Endothelial cell of umbilical vein (primary cell): ENCODE data around the gene DYNC1LI1. TPM values are rescaled to one million over a fixed set of nuclear protein-coding genes. Genes with fewer than 3 reads are reported as not detected.

Experiments
- BruUV-seq: library from RNA; stranded (reverse); fragments of 400-500 nt; replicated peaks from 2 replicates; lab custom pipeline; 2021; lab: Mats Ljungman, UMichigan
- CTCF ChIA-PET: fragments of 300-600, 350-600 bp; sonication (Branson Sonifier 250); formaldehyde crosslinking; loops from one replicate; lab custom pipeline; 2021; ENCODE audit warnings: antibody characterized with exemption, inconsistent platforms; lab: Charles Lee
- POLR2A ChIA-PET: fragments of 300-600, 350-600 bp; sonication (Branson Sonifier 250); formaldehyde crosslinking; loops from one replicate; lab custom pipeline; 2021; ENCODE audit warnings: antibody characterized with exemption, inconsistent platforms; lab: Charles Lee
- DNase-seq: peaks from one replicate; pipeline ENCODE4 v3.0.0-alpha.2; 2011; ENCODE audit warnings: low read depth, low spot score
- FAIRE-seq: peaks from 2 replicates; lab custom pipeline; 2011; peaks lifted over from hg19 to GRCh38; lab: Jason Lieb, UNC
- H2AFZ ChIP-seq: 2 replicates; pipeline ENCODE4 v1.6.0; 2012; ENCODE audit warnings: low read depth, low read length, control low read depth, inconsistent platforms
- H3K27ac ChIP-seq: 2 replicates; pipeline ENCODE4 v1.5.1; 2011; ENCODE audit warnings: low read depth, mild to moderate bottlenecking, control low read depth, low read length, moderate library complexity; ENCODE audit not compliant: insufficient read depth
- H3K27me3 ChIP-seq, 2 experiments: 2 replicates each; pipeline versions ENCODE4 v1.6.0 to v1.6.1; 2011; ENCODE audit warnings: low read length in 2 of 2, mixed read lengths in 1 of 2; ENCODE audit not compliant: control insufficient read depth in 2 of 2, insufficient read depth in 2 of 2
- H3K36me3 ChIP-seq, 2 experiments: 2 replicates in 1 of 2; 3 replicates in 1 of 2; pipeline ENCODE4 v1.5.1; 2011; ENCODE audit warnings: low read length in 2 of 2, mild to moderate bottlenecking in 1 of 2, moderate library complexity in 1 of 2; ENCODE audit not compliant: control insufficient read depth in 2 of 2, insufficient read depth in 2 of 2; ENCODE audit errors: extremely low read depth in 1 of 2
- H3K4me1 ChIP-seq: 3 replicates; pipeline ENCODE4 v1.5.1; 2011; ENCODE audit warnings: mild to moderate bottlenecking, low read length; ENCODE audit not compliant: control insufficient read depth, insufficient read depth; ENCODE audit errors: extremely low read depth
- H3K4me2 ChIP-seq: 2 replicates; pipeline ENCODE4 v1.6.1; 2011; ENCODE audit warnings: low read length, control low read depth, mixed read lengths; ENCODE audit not compliant: insufficient read depth
- H3K4me3 ChIP-seq, 3 experiments: fragments of 200-600 bp in 1 of 3; sonication (generic), shearing (Covaris generic) in 1 of 3; replicated peaks in 1 of 3; 2 replicates each; pipeline ENCODE4 v1.5.1; 2011 to 2016; ENCODE audit warnings: control low read depth in 3 of 3, low read length in 3 of 3, mild to moderate bottlenecking in 2 of 3, inconsistent platforms in 1 of 3, low read depth in 1 of 3, moderate library complexity in 1 of 3; ENCODE audit not compliant: insufficient read depth in 1 of 3
- H3K79me2 ChIP-seq: 2 replicates; pipeline ENCODE4 v1.6.0; 2012; ENCODE audit warnings: low read length, inconsistent platforms; ENCODE audit not compliant: control insufficient read depth, insufficient read depth
- H3K9ac ChIP-seq: replicated peaks from 2 replicates; pipeline ENCODE3; 2011; ENCODE audit warnings: low read length, control low read depth; ENCODE audit not compliant: insufficient read depth; ENCODE audit errors: extremely low read depth
- H3K9me1 ChIP-seq: replicated peaks from 3 replicates; pipeline ENCODE4 v1.6.0; 2011; ENCODE audit warnings: mild to moderate bottlenecking, low read length; ENCODE audit not compliant: control insufficient read depth, insufficient read depth; ENCODE audit errors: extremely low read depth
- H3K9me3 ChIP-seq: replicated peaks from 2 replicates; pipeline ENCODE4 v1.5.1; 2012; ENCODE audit warnings: low read length, inconsistent platforms; ENCODE audit not compliant: control insufficient read depth, insufficient read depth
- H4K20me1 ChIP-seq: replicated peaks from 2 replicates; pipeline ENCODE3; 2011; ENCODE audit warnings: mild to moderate bottlenecking, low read length; ENCODE audit not compliant: control insufficient read depth, insufficient read depth; ENCODE audit errors: extremely low read depth
- CTCF ChIP-seq, 2 donors: IDR thresholded peaks; 1 replicate in 1 of 2; 2 replicates in 1 of 2; pipeline ENCODE4 v1.5.1; 2011; ENCODE audit warnings: low read length in 2 of 2, mild to moderate bottlenecking in 2 of 2, moderate library complexity in 2 of 2, control low read depth in 1 of 2, inconsistent platforms in 1 of 2, low read depth in 1 of 2; ENCODE audit not compliant: insufficient read depth in 1 of 2; ENCODE audit errors: extremely low read depth in 1 of 2
- FOS ChIP-seq: IDR thresholded peaks from 2 replicates; pipeline ENCODE4 v1.6.1; 2011; ENCODE audit warnings: mild to moderate bottlenecking, low read length, moderate library complexity, borderline replicate concordance; ENCODE audit not compliant: insufficient read depth
- GATA2 ChIP-seq: IDR thresholded peaks from 2 replicates; pipeline ENCODE4 v1.7.0; 2011; ENCODE audit warnings: low read depth, mild to moderate bottlenecking, moderate library complexity, mixed read lengths, low read length; ENCODE audit not compliant: insufficient read length, insufficient read depth
- JUN ChIP-seq: IDR thresholded peaks from 2 replicates; pipeline ENCODE4 v1.6.1; 2011; ENCODE audit warnings: borderline replicate concordance, low read depth; ENCODE audit not compliant: insufficient read length, insufficient read depth
- MAX ChIP-seq: IDR thresholded peaks from 2 replicates; pipeline ENCODE4 v1.6.1; 2011; ENCODE audit not compliant: insufficient read depth, insufficient read length
- MYC ChIP-seq: IDR thresholded peaks from one replicate; pipeline ENCODE4 v1.6.1; 2011; ENCODE audit warnings: mild to moderate bottlenecking, low read depth, low read length
- POLR2A ChIP-seq: IDR thresholded peaks from 2 replicates; pipeline ENCODE4 v1.6.1; 2012; ENCODE audit warnings: low read depth, mild to moderate bottlenecking, control low read depth, low read length
- POLR2AphosphoS5 ChIP-seq: IDR thresholded peaks from 2 replicates; pipeline ENCODE4 v1.6.1; 2012; ENCODE audit warnings: low read depth, mild to moderate bottlenecking, control low read depth, low read length, moderate library complexity; ENCODE audit not compliant: insufficient read depth
- dilution Hi-C: fragments of 300-500 bp; cut with MboI; formaldehyde crosslinking; loops from one replicate; pipeline ENCODE4 v1.15.0; 2019; ENCODE audit warnings: low sequenced_read_pairs; ENCODE audit not compliant: extremely low pct_ligation_motif_present
- intact Hi-C: fragments of 100-400 bp; cut with micrococcal nuclease; formaldehyde crosslinking; loops from one replicate; pipeline ENCODE4 v1.10.0; 2022
- polyA plus RNA-seq, 4 experiments: library from polyadenylated mRNA; depleted of rRNA in 3 of 4; stranded (reverse) in 3 of 4; unstranded in 1 of 4; fragments of >200 nt; gene quantifications; 2 replicates each; pipeline versions ENCODE4 v1.2.1 to v1.2.3, GENCODE V29; 2011 to 2012; ENCODE audit warnings: missing spikeins in 1 of 4
- total RNA-seq: library from RNA; stranded (reverse); gene quantifications from 2 replicates; pipeline ENCODE4 v1.2.3, GENCODE V29; 2021

The DYNC1LI1 gene
- total and polyA plus RNA-seq, 2 donors (not counting 3 experiments of a cell fraction or from before 2014, with no cell fraction given): 14.9 to 47.6 TPM

- Histone ChIP-seq H3K9me3 (no peaks in the 10 kb centered on the region), H3K4me3 (peak overlapping the region in 2 of 3 experiments; percentile 81 to 99), H3K4me1 (peaks cover 19% of the 10 kb centered on the region), H4K20me1 (peaks cover 11% of the 10 kb centered on the region), H3K79me2 (peaks cover 63% of the 10 kb centered on the region), H3K27ac (no peak overlapping the region), H2AFZ (no peak overlapping the region), H3K9ac (no peak overlapping the region), H3K27me3 (no peaks in the 10 kb centered on the region), H3K4me2 (peak overlapping the region; percentile 100), H3K36me3 (no peaks in the 10 kb centered on the region), H3K9me1 (no peaks in the 10 kb centered on the region)
- FAIRE-seq (no peak), DNase-seq (no peak)
- TF ChIP-seq CTCF (IDR thresholded peaks at IDR 0.05; ENCODE audit: extremely low read depth in 1 of 2, insufficient read depth in 1 of 2, low read depth in 1 of 2, low read length in 2 of 2): no peak
- TF ChIP-seq POLR2A: no peak
- no peak for TF ChIP-seq GATA2
- no peak for TF ChIP-seq FOS
- TF ChIP-seq MYC: no peak
- no peak for TF ChIP-seq JUN
- no peak for TF ChIP-seq MAX
- TF ChIP-seq POLR2AphosphoS5: no peak
- intact Hi-C loops (no loop called here), dilution Hi-C loops (no loop called here)
- CTCF ChIA-PET: interaction anchor here (1.6 to 1.9 kb wide), 3 partner anchors 19 to 59 kb away, joined by 3 to 6 read pairs (median 4); no protein-coding TSS in a partner anchor
- no TSS peak for BruUV-seq
- POLR2A ChIA-PET: no interaction called here
Measured at GRCh38 chr3:32568953-32569352, 1.7 kb downstream of the DYNC1LI1 start.
